HepG2 (cell line): ENCODE measurements around the gene TRIM8. TPM values are rescaled to one million over a fixed set of nuclear protein-coding genes. Genes with fewer than 3 reads are reported as not detected.

Source experiments
- ATAC-seq: fragments of 200-7000 bp; cut with Tn5 transposase; 3 replicates; pipeline ENCODE4 v1.9.1; 2020; ENCODE audit warnings: mild to moderate bottlenecking, moderate library complexity
- BruUV-seq: library from RNA; stranded (reverse); fragments of 400-500 nt; replicated peaks from 2 replicates; lab custom pipeline; 2021; lab: Mats Ljungman, UMichigan
- CTCF ChIA-PET: fragments of 300-600 bp; formaldehyde crosslinking; extraction: SDS; loops from one replicate; lab custom pipeline; 2021; ENCODE audit warnings: low total read pairs, inconsistent platforms, low intra/inter-chr PET ratio; lab: Yijun Ruan, JAX
- POLR2A ChIA-PET: fragments of 350-600 bp; sonication (Branson Sonifier 250); formaldehyde crosslinking; loops from one replicate; lab custom pipeline; 2020; ENCODE audit warnings: antibody characterized with exemption, inconsistent platforms; lab: Yijun Ruan, JAX
- DNase-seq: peaks from one replicate; pipeline ENCODE4 v3.0.0-alpha.2; 2015; ENCODE audit warnings: low spot score
- FAIRE-seq: peaks from 3 replicates; lab custom pipeline; 2011; peaks lifted over from hg19 to GRCh38; lab: Jason Lieb, UNC
- H2AFZ ChIP-seq: one replicate; pipeline ENCODE4 v1.6.1; 2011; ENCODE audit warnings: low read length, inconsistent platforms
- H3K27ac ChIP-seq: fragments of 300-600 bp; 3 replicates; pipeline ENCODE4 v1.8.0; 2011; ENCODE audit warnings: mixed run types, mild to moderate bottlenecking, mixed read lengths, low read length, inconsistent platforms; ENCODE audit not compliant: insufficient read depth; ENCODE audit errors: extremely low read length
- H3K27me3 ChIP-seq, 2 experiments: fragments of 200-600 bp in 1 of 2; 2 replicates in 1 of 2; 3 replicates in 1 of 2; pipeline versions ENCODE4 v1.6.0 to v1.8.0; 2011; ENCODE audit warnings: low read length in 2 of 2, mild to moderate bottlenecking in 2 of 2, moderate library complexity in 2 of 2, inconsistent platforms in 1 of 2; ENCODE audit not compliant: insufficient read depth in 2 of 2, control insufficient read depth in 1 of 2
- H3K36me3 ChIP-seq, 2 experiments: fragments of 200-600 bp in 1 of 2; replicated peaks in 1 of 2; 2 replicates in 1 of 2; 3 replicates in 1 of 2; pipeline versions ENCODE4 v1.5.1 to v1.8.0; 2011; ENCODE audit warnings: low read length in 2 of 2, inconsistent platforms in 1 of 2; ENCODE audit not compliant: insufficient read depth in 2 of 2, control insufficient read depth in 1 of 2
- H3K4me1 ChIP-seq: 2 replicates; pipeline ENCODE4 v1.5.1; 2012; ENCODE audit warnings: low read length, inconsistent platforms; ENCODE audit not compliant: insufficient read depth
- H3K4me2 ChIP-seq: 2 replicates; pipeline ENCODE4 v1.6.0; 2011; ENCODE audit warnings: low read depth, low read length, inconsistent platforms
- H3K4me3 ChIP-seq, 3 experiments: fragments of 200-600 bp in 1 of 3; sonication (generic), shearing (Covaris generic) in 1 of 3; replicated peaks in 1 of 3; 2 replicates each; pipeline ENCODE4 v1.5.1; 2011 to 2016; ENCODE audit warnings: low read length in 3 of 3, inconsistent platforms in 2 of 3, low read depth in 2 of 3, mild to moderate bottlenecking in 2 of 3, control low read depth in 1 of 3, mixed read lengths in 1 of 3; ENCODE audit not compliant: insufficient read depth in 1 of 3
- H3K79me2 ChIP-seq: one replicate; pipeline ENCODE4 v1.6.1; 2011; ENCODE audit warnings: low read length, inconsistent platforms; ENCODE audit not compliant: insufficient read depth
- H3K9ac ChIP-seq: 2 replicates; pipeline ENCODE4 v1.6.0; 2011; ENCODE audit warnings: mild to moderate bottlenecking, low read depth, low read length, inconsistent platforms; ENCODE audit not compliant: insufficient read depth
- H3K9me3 ChIP-seq: 2 replicates; pipeline ENCODE4 v1.5.1; 2012; ENCODE audit warnings: mild to moderate bottlenecking, low read length
- H4K20me1 ChIP-seq: 2 replicates; pipeline ENCODE4 v1.6.0; 2011; ENCODE audit warnings: inconsistent platforms, mild to moderate bottlenecking, low read length, moderate library complexity; ENCODE audit not compliant: insufficient read depth
- FOXJ3 ChIP-seq: sonication (generic); formaldehyde crosslinking; IDR thresholded peaks from 2 replicates; pipeline ENCODE4 v1.4.0; 2020; ENCODE audit warnings: missing genetic modification reagents, mild to moderate bottlenecking, borderline replicate concordance
- GATAD2A ChIP-seq: IDR thresholded peaks from 2 replicates; pipeline ENCODE4 v1.6.1; 2016
- GLI4 ChIP-seq: sonication (generic); formaldehyde crosslinking; IDR thresholded peaks from 2 replicates; pipeline ENCODE4 v1.5.1; 2020; ENCODE audit warnings: missing genetic modification reagents, mild to moderate bottlenecking, moderate library complexity, borderline replicate concordance
- IKZF4 ChIP-seq: sonication (generic); formaldehyde crosslinking; IDR thresholded peaks from 2 replicates; pipeline ENCODE4 v1.5.1; 2020; ENCODE audit warnings: borderline replicate concordance, mild to moderate bottlenecking, low read depth, missing genetic modification reagents; ENCODE audit errors: not compliant biosample characterization
- NCOR1 ChIP-seq: fragments of 200-600 bp; sonication (generic); IDR thresholded peaks from 2 replicates; pipeline ENCODE4 v1.7.0; 2017; ENCODE audit warnings: antibody characterized with exemption, low read length, borderline replicate concordance
- PBX2 ChIP-seq: IDR thresholded peaks from 2 replicates; pipeline ENCODE4 v1.6.1; 2016; ENCODE audit warnings: control low read depth
- PITX1 ChIP-seq: sonication (generic); formaldehyde crosslinking; IDR thresholded peaks from 2 replicates; pipeline ENCODE4 v1.5.1; 2020; ENCODE audit warnings: mild to moderate bottlenecking, missing genetic modification reagents
- ZMAT5 ChIP-seq: sonication (generic); formaldehyde crosslinking; IDR thresholded peaks from 2 replicates; pipeline ENCODE4 v1.5.0; 2020; ENCODE audit warnings: mild to moderate bottlenecking, low read depth, missing genetic modification reagents, borderline replicate concordance
- ZNF136 ChIP-seq: sonication (generic); formaldehyde crosslinking; IDR thresholded peaks from 2 replicates; pipeline ENCODE4 v1.8.1; 2022; ENCODE audit warnings: low read depth, mild to moderate bottlenecking, moderate library complexity, missing genetic modification reagents
- ZNF138 ChIP-seq: sonication (generic); formaldehyde crosslinking; IDR thresholded peaks from 2 replicates; pipeline ENCODE4 v1.5.0; 2020; ENCODE audit warnings: mild to moderate bottlenecking, low read depth, missing genetic modification reagents
- ZNF737 ChIP-seq: sonication (generic); formaldehyde crosslinking; IDR thresholded peaks from 2 replicates; pipeline ENCODE4 v1.5.0; 2020; ENCODE audit warnings: missing genetic modification reagents, mild to moderate bottlenecking, borderline replicate concordance
- ZNF747 ChIP-seq: sonication (generic); formaldehyde crosslinking; IDR thresholded peaks from 2 replicates; pipeline ENCODE4 v1.8.1; 2023; ENCODE audit warnings: missing genetic modification reagents, mild to moderate bottlenecking, borderline replicate concordance
- ZNF775 ChIP-seq: sonication (generic); formaldehyde crosslinking; IDR thresholded peaks from 2 replicates; pipeline ENCODE4 v1.4.0; 2020; ENCODE audit warnings: missing genetic modification reagents, mild to moderate bottlenecking, moderate library complexity, borderline replicate concordance
- WGBS: methylation state at CpG from one replicate; pipeline ENCODE4 v1.1.6; 2017; ENCODE audit warnings: low lambda C conversion rate; 5-methylcytosine and 5-hydroxymethylcytosine counted together
- in situ Hi-C: cut with HindIII; loops from 2 replicates; pipeline ENCODE4 v1.10.0; 2017; ENCODE audit warnings: low pct_unique_long_range_greater_than_20kb; ENCODE audit not compliant: extremely low pct_ligation_motif_present
- intact Hi-C: fragments of 100-400 bp; cut with micrococcal nuclease; formaldehyde crosslinking; loops from one replicate; pipeline ENCODE4 v1.10.0; 2022; ENCODE audit not compliant: unreplicated experiment
- polyA plus RNA-seq, 8 experiments: library from polyadenylated mRNA; depleted of rRNA in 3 of 8; stranded (reverse) in 7 of 8; unstranded in 1 of 8; fragments of >200 nt; fragmentation: Illumina TruSeq in 4 of 8; extraction: Trizol in 4 of 8; gene quantifications; 2 replicates each; pipeline versions ENCODE4 v1.2.1 to v1.2.3, GENCODE V29; 2011 to 2016; ENCODE audit warnings: low read depth in 4 of 8, missing spikeins in 1 of 8, mixed read lengths in 1 of 8; ENCODE audit not compliant: insufficient read depth in 1 of 8
- total RNA-seq, 5 experiments: library from RNA; depleted of rRNA; stranded (reverse); fragments of >200 nt; fragmentation: Illumina TruSeq; extraction: Trizol; gene quantifications; 2 replicates each; pipeline ENCODE4 v1.2.3, GENCODE V29; 2016; ENCODE audit warnings: low read depth in 1 of 5
- TF ChIP-seq, protein P1 (sequence below): sonication (generic); formaldehyde crosslinking; IDR thresholded peaks from 2 replicates; pipeline ENCODE4 v1.8.1; 2022; ENCODE audit warnings: mild to moderate bottlenecking, missing genetic modification reagents
- TF ChIP-seq, protein P2 (sequence below): sonication (generic); formaldehyde crosslinking; IDR thresholded peaks from 2 replicates; pipeline ENCODE4 v1.5.0; 2020; ENCODE audit warnings: mild to moderate bottlenecking, missing genetic modification reagents, borderline replicate concordance

TRIM8 gene
- total and polyA plus RNA-seq, 2 of the 13 experiments (the other 11 are each of a cell fraction or from before 2014, with no cell fraction given): 38.9 to 66.5 TPM

DNA sequence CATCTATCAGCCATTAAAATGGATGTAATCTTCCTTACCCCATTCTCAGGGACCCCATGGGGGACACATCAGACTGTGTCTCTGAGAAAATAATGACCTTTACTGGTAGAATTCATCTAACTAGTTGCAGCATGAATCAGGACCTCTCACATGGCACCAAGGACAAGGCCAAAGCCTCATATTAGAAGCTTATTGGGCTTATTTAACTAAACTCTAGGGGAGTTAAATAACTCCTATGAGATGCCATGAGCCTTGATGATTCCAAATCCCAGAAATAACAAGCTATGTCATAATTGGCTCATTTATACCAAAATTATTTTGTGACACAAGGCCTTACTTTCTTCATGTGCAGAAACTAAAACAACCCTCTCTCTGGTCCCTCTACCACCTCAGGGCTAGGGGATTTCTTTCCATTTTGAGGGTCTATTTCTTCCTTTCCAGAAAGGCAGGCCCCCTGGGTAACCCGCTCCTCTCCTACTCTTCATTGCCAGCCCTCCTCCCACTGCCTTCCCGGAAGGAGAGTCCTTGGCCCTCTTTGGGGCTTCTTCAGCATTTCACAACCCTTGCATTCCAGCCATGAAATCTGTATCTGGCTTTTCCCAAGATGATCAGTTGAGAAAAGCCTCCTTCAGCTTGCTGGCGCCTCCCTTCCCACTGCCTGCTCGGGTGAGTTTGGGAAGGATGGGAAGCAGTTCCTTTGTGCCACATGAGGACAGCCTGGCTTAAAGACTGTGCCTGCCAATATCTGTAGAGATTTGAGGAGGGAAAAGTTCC is 41.8 kb upstream of the TRIM8 start (continued):
- TF ChIP-seq ZNF775 (CRISPR knock-in tag): no peak
- no peak for TF ChIP-seq PITX1 (CRISPR knock-in tag)
- no peak for TF ChIP-seq IKZF4 (CRISPR knock-in tag)
- TF ChIP-seq GATAD2A (CRISPR knock-in tag): no peak

DNA sequence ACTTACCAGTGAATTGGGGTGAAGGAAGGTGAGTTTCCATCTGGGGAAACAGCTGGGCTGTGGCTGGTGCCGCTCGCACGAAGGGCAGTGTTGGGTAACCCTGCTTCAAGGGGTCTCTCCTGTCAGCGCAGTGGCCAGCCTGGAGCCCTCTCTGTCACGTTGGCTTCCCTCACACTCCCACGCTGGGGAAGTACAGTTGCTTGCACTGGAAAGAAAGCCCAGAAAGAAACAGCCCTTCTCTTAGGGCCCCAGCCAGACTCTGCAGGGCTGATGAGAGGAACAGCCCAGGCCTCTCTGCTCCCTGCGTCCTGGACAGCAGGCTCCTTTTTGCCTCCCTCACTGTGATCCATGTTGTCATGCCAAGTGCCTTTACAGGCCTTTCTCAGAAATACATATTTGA is 40.3 kb upstream of the TRIM8 start:
- intact Hi-C loops: no loop called here
- WGBS: 89% methylated on average over 6 of the region's 7 CpGs
- Histone ChIP-seq H3K9ac (no peak overlapping the region), H2AFZ (no peak overlapping the region), H3K36me3 (peaks cover 0 to 13% of the 10 kb centered on the region in 2 experiments; a peak in 2 of 5 replicates), H3K79me2 (peaks cover under 1% of the 10 kb centered on the region), H4K20me1 (no peaks in the 10 kb centered on the region), H3K4me3 (no peak overlapping the region), H3K4me2 (no peak overlapping the region), H3K27me3 (no peaks in the 10 kb centered on the region), H3K9me3 (no peaks in the 10 kb centered on the region), H3K4me1 (peaks cover 36% of the 10 kb centered on the region), H3K27ac (no peak overlapping the region)
- ATAC-seq (no peak), FAIRE-seq (no peak), DNase-seq (no peak)
- no TSS peak for BruUV-seq
- ChIA-PET CTCF (no interaction called here), POLR2A (interaction anchor here (1.5 kb wide), 1 partner anchor 24 kb away, joined by 4 read pairs; no protein-coding TSS in a partner anchor)
- in situ Hi-C loops: no loop called here
- TF ChIP-seq, protein P1, sequence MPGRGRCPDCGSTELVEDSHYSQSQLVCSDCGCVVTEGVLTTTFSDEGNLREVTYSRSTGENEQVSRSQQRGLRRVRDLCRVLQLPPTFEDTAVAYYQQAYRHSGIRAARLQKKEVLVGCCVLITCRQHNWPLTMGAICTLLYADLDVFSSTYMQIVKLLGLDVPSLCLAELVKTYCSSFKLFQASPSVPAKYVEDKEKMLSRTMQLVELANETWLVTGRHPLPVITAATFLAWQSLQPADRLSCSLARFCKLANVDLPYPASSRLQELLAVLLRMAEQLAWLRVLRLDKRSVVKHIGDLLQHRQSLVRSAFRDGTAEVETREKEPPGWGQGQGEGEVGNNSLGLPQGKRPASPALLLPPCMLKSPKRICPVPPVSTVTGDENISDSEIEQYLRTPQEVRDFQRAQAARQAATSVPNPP: no peak
- no peak for TF ChIP-seq PBX2 (CRISPR knock-in tag)
- no peak for TF ChIP-seq ZNF737 (CRISPR knock-in tag)
- no peak for TF ChIP-seq ZNF747 (CRISPR knock-in tag)
- TF ChIP-seq ZNF136 (CRISPR knock-in tag): no peak
- TF ChIP-seq ZNF138 (CRISPR knock-in tag): no peak
- no peak for TF ChIP-seq NCOR1
- TF ChIP-seq GLI4 (CRISPR knock-in tag): no peak
- TF ChIP-seq, protein P2, sequence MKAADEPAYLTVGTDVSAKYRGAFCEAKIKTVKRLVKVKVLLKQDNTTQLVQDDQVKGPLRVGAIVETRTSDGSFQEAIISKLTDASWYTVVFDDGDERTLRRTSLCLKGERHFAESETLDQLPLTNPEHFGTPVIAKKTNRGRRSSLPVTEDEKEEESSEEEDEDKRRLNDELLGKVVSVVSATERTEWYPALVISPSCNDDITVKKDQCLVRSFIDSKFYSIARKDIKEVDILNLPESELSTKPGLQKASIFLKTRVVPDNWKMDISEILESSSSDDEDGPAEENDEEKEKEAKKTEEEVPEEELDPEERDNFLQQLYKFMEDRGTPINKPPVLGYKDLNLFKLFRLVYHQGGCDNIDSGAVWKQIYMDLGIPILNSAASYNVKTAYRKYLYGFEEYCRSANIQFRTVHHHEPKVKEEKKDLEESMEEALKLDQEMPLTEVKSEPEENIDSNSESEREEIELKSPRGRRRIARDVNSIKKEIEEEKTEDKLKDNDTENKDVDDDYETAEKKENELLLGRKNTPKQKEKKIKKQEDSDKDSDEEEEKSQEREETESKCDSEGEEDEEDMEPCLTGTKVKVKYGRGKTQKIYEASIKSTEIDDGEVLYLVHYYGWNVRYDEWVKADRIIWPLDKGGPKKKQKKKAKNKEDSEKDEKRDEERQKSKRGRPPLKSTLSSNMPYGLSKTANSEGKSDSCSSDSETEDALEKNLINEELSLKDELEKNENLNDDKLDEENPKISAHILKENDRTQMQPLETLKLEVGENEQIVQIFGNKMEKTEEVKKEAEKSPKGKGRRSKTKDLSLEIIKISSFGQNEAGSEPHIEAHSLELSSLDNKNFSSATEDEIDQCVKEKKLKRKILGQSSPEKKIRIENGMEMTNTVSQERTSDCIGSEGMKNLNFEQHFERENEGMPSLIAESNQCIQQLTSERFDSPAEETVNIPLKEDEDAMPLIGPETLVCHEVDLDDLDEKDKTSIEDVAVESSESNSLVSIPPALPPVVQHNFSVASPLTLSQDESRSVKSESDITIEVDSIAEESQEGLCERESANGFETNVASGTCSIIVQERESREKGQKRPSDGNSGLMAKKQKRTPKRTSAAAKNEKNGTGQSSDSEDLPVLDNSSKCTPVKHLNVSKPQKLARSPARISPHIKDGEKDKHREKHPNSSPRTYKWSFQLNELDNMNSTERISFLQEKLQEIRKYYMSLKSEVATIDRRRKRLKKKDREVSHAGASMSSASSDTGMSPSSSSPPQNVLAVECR (CRISPR knock-in tag): no peak
- TF ChIP-seq ZMAT5 (CRISPR knock-in tag): no peak
- no peak for TF ChIP-seq FOXJ3 (CRISPR knock-in tag)
